Measurements from ENCODE around the gene BRINP1.

The BRINP1 gene

GRCh38 chr9:119322184-119322583, 47.1 kb downstream of the BRINP1 start:
- H3K4me3 ChIP-seq (replicated peaks in 1 of 2; ENCODE audit: low read depth in 2 of 2, low read length in 2 of 2): no peak overlapping the region
- no peak for DNase-seq (ENCODE audit: low read depth in 2 of 2)
- TF ChIP-seq CTCF (IDR thresholded peaks at IDR 0.05; ENCODE audit: low read depth, low read length): no peak

- DNase-seq (ENCODE audit: low read depth in 2 of 2): no peak
- no peak overlapping the region for H3K4me3 ChIP-seq (replicated peaks in 1 of 2; ENCODE audit: low read depth in 2 of 2, low read length in 2 of 2)
- TF ChIP-seq CTCF (IDR thresholded peaks at IDR 0.05; ENCODE audit: low read depth, low read length): no peak
Measured at GRCh38 chr9:119318371-119318770, 50.9 kb downstream of the BRINP1 start.

GRCh38 chr9:119313846-119314245, 55.4 kb downstream of the BRINP1 start:
- no peak for TF ChIP-seq CTCF (IDR thresholded peaks at IDR 0.05; ENCODE audit: low read depth, low read length)
- DNase-seq (ENCODE audit: low read depth in 2 of 2): no peak
- no peak overlapping the region for H3K4me3 ChIP-seq (replicated peaks in 1 of 2; ENCODE audit: low read depth in 2 of 2, low read length in 2 of 2)

DNA sequence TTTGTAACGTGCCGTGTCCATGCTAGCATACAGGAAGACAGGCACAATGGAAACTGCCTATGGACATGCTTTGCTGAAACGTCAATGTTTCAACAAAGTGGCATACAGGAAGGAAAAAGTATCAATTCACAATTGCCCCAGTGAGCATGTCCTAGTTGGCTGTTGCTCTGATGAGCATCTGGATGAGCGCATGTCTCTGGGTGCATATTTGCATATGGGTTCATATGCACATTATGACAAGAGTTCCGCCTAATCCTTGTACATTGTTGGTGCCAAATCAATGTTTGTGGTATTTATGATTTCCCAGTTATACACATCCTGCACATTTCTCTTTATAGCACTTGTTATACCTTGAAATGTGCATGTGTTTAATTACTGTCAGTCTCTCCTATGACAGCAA, 58.5 kb downstream of the BRINP1 start:
- TF ChIP-seq CTCF (IDR thresholded peaks at IDR 0.05; ENCODE audit: low read depth, low read length): no peak
- H3K4me3 ChIP-seq (replicated peaks in 1 of 2; ENCODE audit: low read depth in 2 of 2, low read length in 2 of 2): no peak overlapping the region
- no peak for DNase-seq (ENCODE audit: low read depth in 2 of 2)

GRCh38 chr9:119307471-119307870, 61.8 kb downstream of the BRINP1 start:
- DNase-seq (ENCODE audit: low read depth in 2 of 2): no peak
- no peak overlapping the region for H3K4me3 ChIP-seq (replicated peaks in 1 of 2; ENCODE audit: low read depth in 2 of 2, low read length in 2 of 2)
- TF ChIP-seq CTCF (IDR thresholded peaks at IDR 0.05; ENCODE audit: low read depth, low read length): no peak

DNA sequence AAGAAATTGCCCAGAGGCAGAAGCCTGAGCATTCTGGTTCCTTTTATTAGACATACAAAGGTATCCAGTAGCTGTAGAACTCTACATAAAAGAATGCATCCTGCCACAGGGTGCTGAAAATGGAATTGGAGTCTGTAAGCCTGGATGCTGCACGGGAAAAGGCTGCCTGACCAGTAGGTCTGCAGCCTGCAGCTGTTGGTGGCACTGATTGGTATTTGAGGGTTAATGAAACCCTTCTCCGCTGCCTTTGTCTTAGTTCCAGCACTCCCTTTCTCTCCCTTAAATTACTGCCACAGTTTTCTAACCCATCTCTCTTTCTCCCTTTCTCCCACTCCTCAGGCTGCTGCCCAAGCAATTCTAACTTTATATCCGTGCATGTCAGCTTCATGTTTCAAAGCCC, 64.7 kb downstream of the BRINP1 start:
- no peak for DNase-seq (ENCODE audit: low read depth in 2 of 2)
- TF ChIP-seq CTCF (IDR thresholded peaks at IDR 0.05; ENCODE audit: low read depth, low read length): no peak
- no peak overlapping the region for H3K4me3 ChIP-seq (replicated peaks in 1 of 2; ENCODE audit: low read depth in 2 of 2, low read length in 2 of 2)

DNA sequence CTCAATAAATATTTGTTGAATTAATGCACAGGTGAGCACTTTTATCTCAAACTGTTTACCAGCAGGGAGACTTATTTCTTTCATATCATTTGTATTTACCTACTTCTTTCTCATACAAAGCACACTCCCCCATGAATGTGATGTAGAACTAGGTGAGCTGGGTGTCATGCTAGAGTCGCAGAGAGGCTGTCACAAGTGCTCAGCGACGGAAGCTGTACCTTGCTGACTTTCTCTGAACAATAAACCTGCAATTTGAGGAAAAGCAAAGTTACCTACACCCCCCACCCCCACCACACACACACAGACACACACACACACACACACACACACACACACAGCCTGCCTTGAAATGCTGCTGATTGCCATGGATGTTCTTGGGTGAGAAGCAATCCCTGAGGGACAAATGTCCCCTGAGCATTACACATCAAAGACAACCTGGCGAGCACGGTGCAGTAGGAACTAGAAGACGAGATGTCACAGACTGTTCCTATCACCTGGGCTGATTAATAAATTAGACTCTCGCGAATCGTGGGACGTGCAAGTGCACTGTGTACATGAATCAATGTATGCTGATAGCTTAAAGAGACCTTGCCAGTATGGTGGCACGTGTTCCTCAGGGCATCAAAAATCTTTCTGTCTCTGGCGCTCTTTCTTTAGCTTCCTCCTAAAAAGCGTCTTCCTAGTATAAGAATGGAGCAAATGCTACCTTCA, 66.1 kb downstream of the BRINP1 start:
- no peak overlapping the region for H3K4me3 ChIP-seq (replicated peaks in 1 of 2; ENCODE audit: low read depth in 2 of 2, low read length in 2 of 2)
- DNase-seq (ENCODE audit: low read depth in 2 of 2): no peak
- no peak for TF ChIP-seq CTCF (IDR thresholded peaks at IDR 0.05; ENCODE audit: low read depth, low read length)

Data from cardiac fibroblast (primary cell).